ENCODE measurements around the gene MDN1. TPM values are rescaled to one million over a fixed set of nuclear protein-coding genes. Genes with fewer than 3 reads are reported as not detected.

MDN1 gene, protein sequence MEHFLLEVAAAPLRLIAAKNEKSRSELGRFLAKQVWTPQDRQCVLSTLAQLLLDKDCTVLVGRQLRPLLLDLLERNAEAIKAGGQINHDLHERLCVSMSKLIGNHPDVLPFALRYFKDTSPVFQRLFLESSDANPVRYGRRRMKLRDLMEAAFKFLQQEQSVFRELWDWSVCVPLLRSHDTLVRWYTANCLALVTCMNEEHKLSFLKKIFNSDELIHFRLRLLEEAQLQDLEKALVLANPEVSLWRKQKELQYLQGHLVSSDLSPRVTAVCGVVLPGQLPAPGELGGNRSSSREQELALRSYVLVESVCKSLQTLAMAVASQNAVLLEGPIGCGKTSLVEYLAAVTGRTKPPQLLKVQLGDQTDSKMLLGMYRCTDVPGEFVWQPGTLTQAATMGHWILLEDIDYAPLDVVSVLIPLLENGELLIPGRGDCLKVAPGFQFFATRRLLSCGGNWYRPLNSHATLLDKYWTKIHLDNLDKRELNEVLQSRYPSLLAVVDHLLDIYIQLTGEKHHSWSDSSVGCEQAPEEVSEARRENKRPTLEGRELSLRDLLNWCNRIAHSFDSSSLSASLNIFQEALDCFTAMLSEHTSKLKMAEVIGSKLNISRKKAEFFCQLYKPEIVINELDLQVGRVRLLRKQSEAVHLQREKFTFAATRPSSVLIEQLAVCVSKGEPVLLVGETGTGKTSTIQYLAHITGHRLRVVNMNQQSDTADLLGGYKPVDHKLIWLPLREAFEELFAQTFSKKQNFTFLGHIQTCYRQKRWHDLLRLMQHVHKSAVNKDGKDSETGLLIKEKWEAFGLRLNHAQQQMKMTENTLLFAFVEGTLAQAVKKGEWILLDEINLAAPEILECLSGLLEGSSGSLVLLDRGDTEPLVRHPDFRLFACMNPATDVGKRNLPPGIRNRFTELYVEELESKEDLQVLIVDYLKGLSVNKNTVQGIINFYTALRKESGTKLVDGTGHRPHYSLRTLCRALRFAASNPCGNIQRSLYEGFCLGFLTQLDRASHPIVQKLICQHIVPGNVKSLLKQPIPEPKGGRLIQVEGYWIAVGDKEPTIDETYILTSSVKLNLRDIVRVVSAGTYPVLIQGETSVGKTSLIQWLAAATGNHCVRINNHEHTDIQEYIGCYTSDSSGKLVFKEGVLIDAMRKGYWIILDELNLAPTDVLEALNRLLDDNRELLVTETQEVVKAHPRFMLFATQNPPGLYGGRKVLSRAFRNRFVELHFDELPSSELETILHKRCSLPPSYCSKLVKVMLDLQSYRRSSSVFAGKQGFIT (N-terminal part only)
- total RNA-seq (2016; rRNA removed; fragmentation: Illumina TruSeq; extraction: Trizol) (52.9 and 91.7 TPM in 2 replicates), polyA plus RNA-seq (2011; rRNA removed) (16.8 and 18.8 TPM in 2 replicates), polyA minus RNA-seq (2011; rRNA and poly(A)+ RNA removed; ENCODE audit: low replicate concordance) (25.6 and 26.9 TPM in 2 replicates), Bru-seq, nascent RNA (percentile 76 among the genes with signal in this experiment), BruChase-seq, experiment 1, labeled RNA remaining after a 6-hour chase (percentile 87 among the genes with signal in this experiment), BruChase-seq, experiment 2, labeled RNA remaining after a 2-hour chase (percentile 83 among the genes with signal in this experiment)
- total RNA-seq (2016; cell fraction: cytosol; rRNA removed; fragmentation: Illumina TruSeq; extraction: Trizol; ENCODE audit: low read depth), result 7.3 and 11.1 TPM in 2 replicates
- total RNA-seq (2016; cell fraction: insoluble cytoplasmic fraction; rRNA removed; fragmentation: Illumina TruSeq; extraction: Trizol), result 52.6 and 76.6 TPM in 2 replicates
- 17.5 and 20.1 TPM in 2 replicates for total RNA-seq (2016; cell fraction: membrane; rRNA removed; fragmentation: Illumina TruSeq; extraction: Trizol)
- 64.2 and 71.4 TPM in 2 replicates for total RNA-seq (2016; cell fraction: nucleus; rRNA removed; fragmentation: Illumina TruSeq; extraction: Trizol)
- polyA plus RNA-seq (2011; cell fraction: cytosol; rRNA removed), result 6.1 and 10.1 TPM in 2 replicates
- 35.8 and 40.6 TPM in 2 replicates for polyA plus RNA-seq (2011; cell fraction: nucleus; rRNA removed)
- polyA plus RNA-seq (2012), result 20.4 and 25.7 TPM in 2 replicates
- 3.0 and 3.2 TPM in 2 replicates for polyA plus RNA-seq (2016; cell fraction: cytosol; fragmentation: Illumina TruSeq; extraction: Trizol; ENCODE audit: low read depth)
- polyA plus RNA-seq (2016; cell fraction: insoluble cytoplasmic fraction; fragmentation: Illumina TruSeq; extraction: Trizol; ENCODE audit: low read depth), result 40.6 and 44.1 TPM in 2 replicates
- 6.7 and 7.0 TPM in 2 replicates for polyA plus RNA-seq (2016; cell fraction: membrane; fragmentation: Illumina TruSeq; extraction: Trizol; ENCODE audit: low read depth)
- 75.5 and 81.6 TPM in 2 replicates for polyA plus RNA-seq (2016; cell fraction: nucleus; fragmentation: Illumina TruSeq; extraction: Trizol; ENCODE audit: insufficient read depth, low read depth)
- 20.2 and 22.3 TPM in 2 replicates for polyA minus RNA-seq (2011; cell fraction: cytosol; rRNA and poly(A)+ RNA removed)
- 56.1 and 67.4 TPM in 2 replicates for polyA minus RNA-seq (2011; cell fraction: nucleus; rRNA and poly(A)+ RNA removed)
- long read RNA-seq, experiment 1, partial matches to known transcripts, result 4 of 6 reads
- long read RNA-seq, experiment 1, other reads (novel, unspliced or antisense), result 2 of 6 reads
- long read RNA-seq, experiment 2, partial matches to known transcripts, result 19 of 26 reads
- long read RNA-seq, experiment 2, other reads (novel, unspliced or antisense), result 7 of 26 reads

GRCh38 chr6:89819336-89820130 is at the start of gene MDN1:
Gene MDN1 (minus strand): TSS chr6:89819794. CDS start chr6:89819607, 187 bp downstream.
- FAIRE-seq, result peak; percentile 93
- Histone ChIP-seq H3K9ac (ENCODE audit: insufficient read depth, low read depth, low read length) (peak within 1 kb of the TSS; percentile 89), H3K36me3 (replicated peaks in 1 of 2; ENCODE audit: control insufficient read depth in 1 of 2, insufficient read depth in 2 of 2, low read length in 2 of 2) (peaks cover 0 to 2% of the 10 kb centered on the region in 2 experiments; a peak in 1 of 5 replicates), H3K79me2 (ENCODE audit: insufficient read depth, low read length) (peaks cover 48% of the 10 kb centered on the region), H3K27ac (ENCODE audit: extremely low read length, insufficient read depth, low read length) (peak within 1 kb of the TSS; percentile 83), H4K20me1 (ENCODE audit: insufficient read depth, low read length) (no peaks in the 10 kb centered on the region; the same call in 1 of the 2 replicates), H3K4me1 (ENCODE audit: insufficient read depth, low read length) (peaks cover 27% of the 10 kb centered on the region), H3K4me3 (replicated peaks in 1 of 3; ENCODE audit: insufficient read depth in 1 of 3, low read depth in 2 of 3, low read length in 3 of 3) (peak within 1 kb of the TSS; percentile 78 to 91 (median 79)), H3K9me3 (ENCODE audit: low read length) (no peaks in the 10 kb centered on the region), H3K27me3 (ENCODE audit: control insufficient read depth in 1 of 2, insufficient read depth in 2 of 2, low read length in 2 of 2) (no peaks in the 10 kb centered on the region; a peak in 1 of 5 replicates), H3K4me2 (ENCODE audit: low read depth, low read length) (peak within 1 kb of the TSS; percentile 83), H2AFZ (ENCODE audit: low read length) (peak within 1 kb of the TSS; percentile 92)
- WGBS (ENCODE audit: low lambda C conversion rate), result 1% methylated on average over 32 of the region's 65 CpGs
- TSS peak; percentile 69 for BruUV-seq (replicated peaks)
- ATAC-seq, result peak; percentile 97
- ChIA-PET POLR2A (interaction anchor here (0.7 to 3.3 kb wide), 7 partner anchors 10 to 181 kb away, joined by 3 to 52 read pairs (median 3); partner anchors contain the start of genes CASP8AP2 and LYRM2), CTCF (ENCODE audit: low intra/inter-chr PET ratio, low total read pairs) (no interaction called here)
- intact Hi-C loops (cut with micrococcal nuclease; ENCODE audit: unreplicated experiment), result loop anchor here (1.0 kb wide), 1 partner anchor 10 kb away; the partner anchor contains the start of gene CASP8AP2
- peak; percentile 91 for DNase-seq (ENCODE audit: low spot score)
- in situ Hi-C loops (cut with HindIII; ENCODE audit: extremely low pct_ligation_motif_present, low pct_unique_long_range_greater_than_20kb), result no loop called here
- TF ChIP-seq ZSCAN29 (CRISPR knock-in tag; conservative IDR thresholded peaks at IDR 0.05), result peak; percentile 76; the same call in 1 of the 2 replicates
- TF ChIP-seq KDM3A (CRISPR knock-in tag; IDR thresholded peaks at IDR 0.05; ENCODE audit: low read depth), result peak; percentile 49; the same call in 1 of the 2 replicates
- TF ChIP-seq DPF2 (CRISPR knock-in tag; IDR thresholded peaks at IDR 0.05; ENCODE audit: borderline replicate concordance, low read depth), result no peak
- TF ChIP-seq ZMYM4 (CRISPR knock-in tag; IDR thresholded peaks at IDR 0.05), result peak; percentile 91
- no peak for TF ChIP-seq ONECUT2 (CRISPR knock-in tag; IDR thresholded peaks at IDR 0.05)
- no peak; the same call in 1 of the 2 replicates for TF ChIP-seq NAIF1 (CRISPR knock-in tag; IDR thresholded peaks at IDR 0.05; ENCODE audit: borderline replicate concordance)
- no peak for TF ChIP-seq MAFF (IDR thresholded peaks at IDR 0.05; ENCODE audit: low read depth, low read length)
- peak; percentile 77 to 94 for TF ChIP-seq POLR2A (IDR thresholded peaks at IDR 0.05; ENCODE audit: insufficient read depth in 1 of 2, low read depth in 2 of 2, low read length in 2 of 2)
- TF ChIP-seq ZNF382 (CRISPR knock-in tag; IDR thresholded peaks at IDR 0.05; ENCODE audit: borderline replicate concordance), result no peak
- TF ChIP-seq XBP1 (CRISPR knock-in tag; IDR thresholded peaks at IDR 0.05), result no peak
- TF ChIP-seq, protein P1, sequence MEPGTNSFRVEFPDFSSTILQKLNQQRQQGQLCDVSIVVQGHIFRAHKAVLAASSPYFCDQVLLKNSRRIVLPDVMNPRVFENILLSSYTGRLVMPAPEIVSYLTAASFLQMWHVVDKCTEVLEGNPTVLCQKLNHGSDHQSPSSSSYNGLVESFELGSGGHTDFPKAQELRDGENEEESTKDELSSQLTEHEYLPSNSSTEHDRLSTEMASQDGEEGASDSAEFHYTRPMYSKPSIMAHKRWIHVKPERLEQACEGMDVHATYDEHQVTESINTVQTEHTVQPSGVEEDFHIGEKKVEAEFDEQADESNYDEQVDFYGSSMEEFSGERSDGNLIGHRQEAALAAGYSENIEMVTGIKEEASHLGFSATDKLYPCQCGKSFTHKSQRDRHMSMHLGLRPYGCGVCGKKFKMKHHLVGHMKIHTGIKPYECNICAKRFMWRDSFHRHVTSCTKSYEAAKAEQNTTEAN (CRISPR knock-in tag; conservative IDR thresholded peaks at IDR 0.05), result no peak; the same call in none of the 2 replicates
- peak; percentile 85 for TF ChIP-seq ZFX (CRISPR knock-in tag; IDR thresholded peaks at IDR 0.05; ENCODE audit: low read depth)

Measured in HepG2 (cell line).